Endothelial cell of umbilical vein (primary cell): ENCODE results near the gene STKLD1. TPM values are rescaled to one million over a fixed set of nuclear protein-coding genes. Genes with fewer than 3 reads are reported as not detected.

Experiments
- BruUV-seq: library from RNA; stranded (reverse); fragments of 400-500 nt; replicated peaks from 2 replicates; lab custom pipeline; 2021; lab: Mats Ljungman, UMichigan
- CTCF ChIA-PET: fragments of 300-600, 350-600 bp; sonication (Branson Sonifier 250); formaldehyde crosslinking; loops from one replicate; lab custom pipeline; 2021; ENCODE audit warnings: antibody characterized with exemption, inconsistent platforms; lab: Charles Lee
- POLR2A ChIA-PET: fragments of 300-600, 350-600 bp; sonication (Branson Sonifier 250); formaldehyde crosslinking; loops from one replicate; lab custom pipeline; 2021; ENCODE audit warnings: antibody characterized with exemption, inconsistent platforms; lab: Charles Lee
- DNase-seq: peaks from one replicate; pipeline ENCODE4 v3.0.0-alpha.2; 2011; ENCODE audit warnings: low read depth, low spot score
- FAIRE-seq: peaks from 2 replicates; lab custom pipeline; 2011; peaks lifted over from hg19 to GRCh38; lab: Jason Lieb, UNC
- H2AFZ ChIP-seq: 2 replicates; pipeline ENCODE4 v1.6.0; 2012; ENCODE audit warnings: low read depth, low read length, control low read depth, inconsistent platforms
- H3K27ac ChIP-seq: 2 replicates; pipeline ENCODE4 v1.5.1; 2011; ENCODE audit warnings: low read depth, mild to moderate bottlenecking, control low read depth, low read length, moderate library complexity; ENCODE audit not compliant: insufficient read depth
- H3K27me3 ChIP-seq, 2 experiments: 2 replicates each; pipeline versions ENCODE4 v1.6.0 to v1.6.1; 2011; ENCODE audit warnings: low read length in 2 of 2, mixed read lengths in 1 of 2; ENCODE audit not compliant: control insufficient read depth in 2 of 2, insufficient read depth in 2 of 2
- H3K36me3 ChIP-seq, 2 experiments: 2 replicates in 1 of 2; 3 replicates in 1 of 2; pipeline ENCODE4 v1.5.1; 2011; ENCODE audit warnings: low read length in 2 of 2, mild to moderate bottlenecking in 1 of 2, moderate library complexity in 1 of 2; ENCODE audit not compliant: control insufficient read depth in 2 of 2, insufficient read depth in 2 of 2; ENCODE audit errors: extremely low read depth in 1 of 2
- H3K4me1 ChIP-seq: 3 replicates; pipeline ENCODE4 v1.5.1; 2011; ENCODE audit warnings: mild to moderate bottlenecking, low read length; ENCODE audit not compliant: control insufficient read depth, insufficient read depth; ENCODE audit errors: extremely low read depth
- H3K4me2 ChIP-seq: 2 replicates; pipeline ENCODE4 v1.6.1; 2011; ENCODE audit warnings: low read length, control low read depth, mixed read lengths; ENCODE audit not compliant: insufficient read depth
- H3K4me3 ChIP-seq, 3 experiments: fragments of 200-600 bp in 1 of 3; sonication (generic), shearing (Covaris generic) in 1 of 3; replicated peaks in 1 of 3; 2 replicates each; pipeline ENCODE4 v1.5.1; 2011 to 2016; ENCODE audit warnings: control low read depth in 3 of 3, low read length in 3 of 3, mild to moderate bottlenecking in 2 of 3, inconsistent platforms in 1 of 3, low read depth in 1 of 3, moderate library complexity in 1 of 3; ENCODE audit not compliant: insufficient read depth in 1 of 3
- H3K79me2 ChIP-seq: 2 replicates; pipeline ENCODE4 v1.6.0; 2012; ENCODE audit warnings: low read length, inconsistent platforms; ENCODE audit not compliant: control insufficient read depth, insufficient read depth
- H3K9ac ChIP-seq: replicated peaks from 2 replicates; pipeline ENCODE3; 2011; ENCODE audit warnings: low read length, control low read depth; ENCODE audit not compliant: insufficient read depth; ENCODE audit errors: extremely low read depth
- H3K9me1 ChIP-seq: replicated peaks from 3 replicates; pipeline ENCODE4 v1.6.0; 2011; ENCODE audit warnings: mild to moderate bottlenecking, low read length; ENCODE audit not compliant: control insufficient read depth, insufficient read depth; ENCODE audit errors: extremely low read depth
- H3K9me3 ChIP-seq: replicated peaks from 2 replicates; pipeline ENCODE4 v1.5.1; 2012; ENCODE audit warnings: low read length, inconsistent platforms; ENCODE audit not compliant: control insufficient read depth, insufficient read depth
- H4K20me1 ChIP-seq: replicated peaks from 2 replicates; pipeline ENCODE3; 2011; ENCODE audit warnings: mild to moderate bottlenecking, low read length; ENCODE audit not compliant: control insufficient read depth, insufficient read depth; ENCODE audit errors: extremely low read depth
- CTCF ChIP-seq, 2 donors: IDR thresholded peaks; 1 replicate in 1 of 2; 2 replicates in 1 of 2; pipeline ENCODE4 v1.5.1; 2011; ENCODE audit warnings: low read length in 2 of 2, mild to moderate bottlenecking in 2 of 2, moderate library complexity in 2 of 2, control low read depth in 1 of 2, inconsistent platforms in 1 of 2, low read depth in 1 of 2; ENCODE audit not compliant: insufficient read depth in 1 of 2; ENCODE audit errors: extremely low read depth in 1 of 2
- EZH2 ChIP-seq: IDR thresholded peaks from 2 replicates; pipeline ENCODE4 v1.6.1; 2012; ENCODE audit warnings: borderline replicate concordance, low read depth, mild to moderate bottlenecking, moderate library complexity, low read length, inconsistent platforms; ENCODE audit not compliant: severe bottlenecking
- FOS ChIP-seq: IDR thresholded peaks from 2 replicates; pipeline ENCODE4 v1.6.1; 2011; ENCODE audit warnings: mild to moderate bottlenecking, low read length, moderate library complexity, borderline replicate concordance; ENCODE audit not compliant: insufficient read depth
- GATA2 ChIP-seq: IDR thresholded peaks from 2 replicates; pipeline ENCODE4 v1.7.0; 2011; ENCODE audit warnings: low read depth, mild to moderate bottlenecking, moderate library complexity, mixed read lengths, low read length; ENCODE audit not compliant: insufficient read length, insufficient read depth
- JUN ChIP-seq: IDR thresholded peaks from 2 replicates; pipeline ENCODE4 v1.6.1; 2011; ENCODE audit warnings: borderline replicate concordance, low read depth; ENCODE audit not compliant: insufficient read length, insufficient read depth
- MYC ChIP-seq: IDR thresholded peaks from one replicate; pipeline ENCODE4 v1.6.1; 2011; ENCODE audit warnings: mild to moderate bottlenecking, low read depth, low read length
- POLR2A ChIP-seq: IDR thresholded peaks from 2 replicates; pipeline ENCODE4 v1.6.1; 2012; ENCODE audit warnings: low read depth, mild to moderate bottlenecking, control low read depth, low read length
- POLR2AphosphoS5 ChIP-seq: IDR thresholded peaks from 2 replicates; pipeline ENCODE4 v1.6.1; 2012; ENCODE audit warnings: low read depth, mild to moderate bottlenecking, control low read depth, low read length, moderate library complexity; ENCODE audit not compliant: insufficient read depth
- dilution Hi-C: fragments of 300-500 bp; cut with MboI; formaldehyde crosslinking; loops from one replicate; pipeline ENCODE4 v1.15.0; 2019; ENCODE audit warnings: low sequenced_read_pairs; ENCODE audit not compliant: extremely low pct_ligation_motif_present
- intact Hi-C: fragments of 100-400 bp; cut with micrococcal nuclease; formaldehyde crosslinking; loops from one replicate; pipeline ENCODE4 v1.10.0; 2022
- polyA plus RNA-seq, 4 experiments: library from polyadenylated mRNA; depleted of rRNA in 3 of 4; stranded (reverse) in 3 of 4; unstranded in 1 of 4; fragments of >200 nt; gene quantifications; 2 replicates each; pipeline versions ENCODE4 v1.2.1 to v1.2.3, GENCODE V29; 2011 to 2012; ENCODE audit warnings: missing spikeins in 1 of 4
- total RNA-seq: library from RNA; stranded (reverse); gene quantifications from 2 replicates; pipeline ENCODE4 v1.2.3, GENCODE V29; 2021
- TF ChIP-seq, protein P1 (sequence below): IDR thresholded peaks from 2 replicates; pipeline ENCODE4 v1.6.1; 2011; ENCODE audit not compliant: insufficient read depth, insufficient read length

STKLD1 gene
- total and polyA plus RNA-seq, 2 donors (not counting 3 experiments of a cell fraction or from before 2014, with no cell fraction given), result 0.29 to 0.77 TPM

DNA sequence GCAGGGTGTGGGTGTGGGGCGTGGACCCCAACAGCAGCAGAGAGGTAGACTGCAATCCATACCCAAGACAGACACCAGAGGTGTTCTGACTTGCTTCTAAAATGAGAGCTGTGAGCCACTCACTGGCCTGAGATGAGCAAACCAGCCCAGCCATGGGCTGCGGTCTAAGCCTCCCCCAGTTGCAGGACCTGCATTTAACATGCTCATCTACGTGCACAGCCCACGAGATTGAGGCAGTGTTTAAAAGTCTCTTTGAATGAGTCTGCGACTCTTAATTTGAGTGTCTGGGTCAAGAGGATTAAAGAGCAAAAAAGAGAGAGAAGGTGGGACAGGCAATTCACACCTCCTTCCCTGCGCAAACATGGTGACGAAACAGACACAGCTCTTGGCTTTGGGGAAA is 6.2 kb upstream of the STKLD1 start:
- H3K9me3 ChIP-seq, result no peaks in the 10 kb centered on the region
- peaks cover 2% of the 10 kb centered on the region for H4K20me1 ChIP-seq
- H3K9me1 ChIP-seq, result no peaks in the 10 kb centered on the region
- no peak overlapping the region for H3K4me3 ChIP-seq
- FAIRE-seq (no peak), DNase-seq (no peak)
- no peak overlapping the region for H3K4me2 ChIP-seq
- no peak overlapping the region for H2AFZ ChIP-seq
- H3K9ac ChIP-seq, result no peak overlapping the region
- no TSS peak for BruUV-seq
- TF ChIP-seq, protein P1, sequence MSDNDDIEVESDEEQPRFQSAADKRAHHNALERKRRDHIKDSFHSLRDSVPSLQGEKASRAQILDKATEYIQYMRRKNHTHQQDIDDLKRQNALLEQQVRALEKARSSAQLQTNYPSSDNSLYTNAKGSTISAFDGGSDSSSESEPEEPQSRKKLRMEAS, result no peak
- TF ChIP-seq GATA2 (no peak), JUN (no peak), EZH2 (no peak), MYC (no peak), CTCF (IDR thresholded peaks at IDR 0.05; ENCODE audit: extremely low read depth in 1 of 2, insufficient read depth in 1 of 2, low read depth in 1 of 2, low read length in 2 of 2) (no peak), POLR2AphosphoS5 (no peak), FOS (no peak), POLR2A (no peak)
- no peaks in the 10 kb centered on the region for H3K27me3 ChIP-seq
- ChIA-PET CTCF (no interaction called here), POLR2A (no interaction called here)
- intact Hi-C loops, result no loop called here
- H3K4me1 ChIP-seq, result peaks cover 20% of the 10 kb centered on the region
- dilution Hi-C loops, result no loop called here
- peaks cover 14 to 51% of the 10 kb centered on the region in 2 experiments for H3K36me3 ChIP-seq
- H3K79me2 ChIP-seq, result peaks cover 99% of the 10 kb centered on the region
- H3K27ac ChIP-seq, result no peak overlapping the region
